GM18868 (cell line): ENCODE measurements around the gene IRF8.

Experiments used
- ATAC-seq: cut with Tn5 transposase; IDR thresholded peaks from one replicate; pipeline ENCODE4 v1.9.1; 2021; ENCODE audit warnings: mild to moderate bottlenecking, moderate library complexity; ENCODE audit not compliant: unreplicated experiment

The IRF8 gene

DNA sequence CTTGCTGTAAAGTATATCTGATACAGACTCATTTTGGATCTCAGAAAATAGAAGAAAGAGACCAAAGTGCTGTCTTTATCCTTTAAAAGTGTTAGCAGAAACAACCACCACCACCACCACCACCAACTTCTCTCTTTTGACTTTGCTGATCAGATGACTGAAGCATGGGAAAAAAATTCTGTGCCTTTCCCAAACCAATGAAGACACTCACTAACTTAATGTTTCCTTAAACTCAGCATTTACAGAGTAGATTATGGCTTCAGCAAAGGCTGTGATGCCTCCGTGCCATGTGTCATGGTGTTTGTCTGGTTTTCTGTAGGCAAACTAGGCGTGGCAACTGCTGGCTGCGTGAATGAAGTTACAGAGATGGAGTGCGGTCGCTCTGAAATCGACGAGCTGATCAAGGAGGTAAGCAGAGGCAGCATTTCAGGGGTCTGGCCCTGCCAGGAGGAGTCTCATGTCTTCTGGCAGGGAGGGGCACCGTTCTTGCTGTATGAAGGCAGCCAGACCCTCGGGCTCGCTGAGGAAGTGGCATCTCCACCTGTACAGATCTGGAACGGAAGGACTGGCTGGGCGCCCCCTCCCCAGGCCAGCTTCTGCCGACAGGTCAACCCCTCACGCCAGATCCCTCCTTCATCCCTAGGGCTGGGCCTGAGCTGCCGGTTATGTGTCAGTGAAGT is 12.4 kb downstream of the IRF8 start:
- ATAC-seq, result no peak

DNA sequence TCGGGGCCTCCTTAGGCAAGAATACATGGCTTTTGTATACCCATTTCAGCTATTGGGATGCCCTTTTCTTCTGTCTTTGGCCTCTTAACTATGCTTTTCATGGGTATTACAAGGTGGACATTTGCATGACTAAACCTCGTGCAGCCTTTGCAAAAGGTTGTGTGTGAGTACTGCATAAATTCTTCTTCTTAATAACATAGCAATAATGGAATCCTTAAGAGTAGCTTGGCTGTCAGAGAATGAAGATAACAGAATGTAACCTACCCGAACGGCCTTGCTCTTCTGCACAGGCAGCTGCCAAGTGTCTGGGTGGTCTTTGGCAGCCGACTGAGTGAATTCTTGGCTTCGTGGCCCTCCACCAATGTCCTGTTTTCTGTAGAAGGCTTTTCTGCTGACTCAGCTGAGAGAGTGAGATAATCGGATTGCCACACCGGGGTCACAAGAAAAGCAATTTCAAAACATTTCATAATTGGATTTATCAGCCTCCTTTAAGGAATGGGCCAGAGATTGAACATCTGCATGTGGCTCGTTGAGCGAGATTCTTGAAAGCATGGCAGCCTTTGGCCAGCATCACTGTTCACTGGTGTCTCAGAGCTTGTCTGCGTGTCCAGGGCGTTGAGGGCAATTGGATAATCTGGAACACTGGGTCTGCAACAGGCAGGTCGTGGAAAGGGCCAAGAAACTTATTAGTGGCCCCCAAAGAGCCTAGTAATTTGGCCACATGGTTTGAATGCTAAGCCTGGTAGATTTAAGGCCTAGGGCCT is 13.4 kb downstream of the IRF8 start:
- no peak for ATAC-seq

DNA sequence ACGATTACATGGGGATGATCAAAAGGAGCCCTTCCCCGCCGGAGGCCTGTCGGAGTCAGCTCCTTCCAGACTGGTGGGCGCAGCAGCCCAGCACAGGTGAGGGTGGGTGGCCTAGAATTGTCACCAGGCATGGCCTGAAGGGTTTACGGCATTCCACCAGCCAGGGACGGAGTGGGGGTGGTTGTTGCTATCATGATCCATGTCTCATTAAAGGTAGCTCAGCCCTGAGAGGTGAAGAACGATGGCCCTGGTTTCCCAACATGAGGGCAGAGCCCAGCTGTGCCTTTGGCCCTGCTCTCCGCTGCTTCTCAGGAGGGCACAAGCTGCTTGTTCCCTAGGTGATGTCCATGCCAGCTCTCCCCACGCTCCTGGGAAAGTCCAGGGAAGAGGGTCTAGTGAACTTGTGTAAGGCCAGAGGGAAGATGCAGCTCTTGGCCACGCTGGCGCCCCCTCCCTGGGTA is 14.2 kb downstream of the IRF8 start:
- ATAC-seq, result no peak

DNA sequence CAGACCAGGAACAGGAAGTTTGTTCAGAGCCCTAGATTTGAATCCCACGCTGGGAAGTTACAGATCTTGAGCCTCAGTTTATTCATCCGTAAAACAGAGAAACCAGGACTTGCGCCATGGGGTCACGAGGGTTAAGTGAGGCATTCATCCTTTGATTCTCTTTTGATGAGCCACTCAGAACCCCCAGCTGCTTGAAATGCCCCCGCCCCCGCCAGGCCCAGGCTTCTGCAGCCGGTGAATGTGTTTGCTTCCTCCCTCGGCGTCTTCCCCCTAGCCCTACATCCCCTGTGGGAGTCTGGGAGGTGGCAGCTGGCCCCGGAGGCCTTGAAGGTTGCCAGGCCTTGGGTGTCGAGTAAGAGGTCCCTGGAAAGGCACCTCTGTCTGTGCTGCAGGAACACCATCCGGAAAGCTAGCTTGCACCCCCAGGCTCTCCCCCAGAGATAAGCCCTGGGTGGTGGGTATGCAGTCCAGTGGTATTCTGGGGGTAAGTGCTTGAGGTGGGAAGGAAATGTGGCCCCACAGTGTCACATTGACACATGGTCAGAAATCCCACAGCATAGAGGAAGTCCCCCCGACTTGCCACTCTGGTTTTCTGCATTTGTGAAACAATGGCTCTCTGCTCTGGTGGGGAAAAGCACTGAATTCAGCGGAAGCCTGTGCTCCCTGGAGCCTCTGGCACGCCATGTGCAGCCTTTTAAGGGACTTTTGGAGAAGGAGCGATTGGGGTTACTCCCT is 14.9 kb downstream of the IRF8 start:
- no peak for ATAC-seq

DNA sequence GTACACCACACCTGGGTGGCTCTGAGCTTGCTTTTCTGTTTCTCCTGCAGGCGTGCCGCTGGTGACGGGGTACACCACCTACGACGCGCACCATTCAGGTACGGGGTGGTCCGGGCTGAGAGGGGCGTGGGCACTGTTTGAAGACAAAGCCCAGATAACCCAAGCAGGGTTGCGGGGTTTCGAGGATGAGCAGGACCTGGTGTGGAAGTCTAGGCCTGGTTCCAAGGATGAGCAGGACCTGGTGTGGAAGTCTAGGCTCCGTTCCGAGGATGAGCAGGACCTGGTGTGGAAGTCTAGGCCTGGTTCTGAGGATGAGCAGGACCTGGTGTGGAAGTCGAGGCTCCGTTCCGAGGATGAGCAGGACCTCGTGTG is 15.4 kb downstream of the IRF8 start:
- ATAC-seq, result no peak

DNA sequence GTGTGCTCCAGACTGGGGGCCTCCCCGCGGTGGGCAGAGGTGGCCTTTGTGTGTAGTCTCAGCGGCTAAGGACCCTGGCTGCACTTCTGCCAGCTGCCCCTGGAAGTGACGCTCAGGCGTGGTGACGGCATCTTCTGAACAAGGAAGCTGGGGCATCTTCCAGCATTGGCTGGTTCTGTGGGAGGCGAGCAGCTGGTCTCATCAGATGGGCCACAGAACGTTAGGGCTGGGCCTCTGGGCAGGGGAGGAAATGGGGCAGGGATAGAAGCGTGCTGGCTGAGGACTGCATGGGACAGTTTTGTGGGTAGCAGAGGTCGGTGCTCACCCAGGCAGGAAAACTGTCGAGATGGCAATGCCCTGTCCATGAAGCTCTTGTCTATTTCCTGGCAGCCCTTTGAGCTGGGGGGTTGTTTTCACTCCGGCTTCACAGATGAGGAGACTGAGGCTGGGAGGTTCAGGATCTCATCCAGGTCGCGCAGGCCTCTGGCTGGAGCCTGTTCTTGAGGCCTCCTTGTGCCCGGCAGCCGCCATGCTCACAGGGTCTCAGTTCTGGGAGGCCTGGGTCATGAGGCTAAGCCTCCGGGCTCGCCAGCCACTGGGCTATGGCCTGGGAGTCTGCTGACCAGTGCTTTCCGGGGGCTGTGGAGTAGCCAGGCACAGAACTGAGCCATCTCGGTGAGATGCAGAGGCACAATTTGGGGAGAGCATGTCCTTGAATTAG is 16.3 kb downstream of the IRF8 start:
- no peak for ATAC-seq

DNA sequence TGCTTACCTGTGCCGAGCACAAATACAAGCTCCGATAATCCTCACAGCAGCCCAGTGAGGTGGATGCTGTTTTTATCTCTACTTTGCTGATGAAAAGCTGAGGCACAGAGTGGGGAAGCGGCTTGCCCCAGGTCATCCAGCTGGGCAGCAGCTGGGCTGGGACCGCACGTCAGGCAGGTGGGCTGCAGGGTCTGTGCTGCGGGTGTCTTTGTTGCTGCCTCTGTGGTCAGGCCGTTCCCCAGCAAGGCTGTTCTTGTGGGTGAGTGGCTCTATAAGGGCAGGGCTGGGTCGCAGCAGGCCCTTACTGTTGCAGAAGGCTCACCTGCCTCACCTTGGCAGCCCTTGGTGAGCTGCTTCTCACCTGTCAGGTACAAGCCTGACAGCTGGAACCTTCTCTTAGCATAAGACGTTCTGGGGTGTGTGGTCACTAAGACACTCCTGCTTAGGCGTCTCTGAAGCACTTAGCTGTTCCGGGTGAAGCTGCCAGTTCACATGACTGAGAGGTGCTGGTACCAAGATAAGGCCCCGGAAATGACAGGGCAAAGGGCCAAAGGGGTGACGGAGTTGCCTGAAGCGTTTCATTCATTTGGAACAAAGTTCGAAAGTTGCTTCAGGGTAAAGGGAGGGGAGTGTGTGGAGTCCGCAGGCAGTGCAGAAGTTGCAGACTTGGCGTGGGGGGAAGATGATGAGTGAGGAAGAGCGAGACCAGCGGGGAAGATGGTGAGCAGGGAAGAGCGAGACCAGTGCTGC is 17.4 kb downstream of the IRF8 start:
- no peak for ATAC-seq

DNA sequence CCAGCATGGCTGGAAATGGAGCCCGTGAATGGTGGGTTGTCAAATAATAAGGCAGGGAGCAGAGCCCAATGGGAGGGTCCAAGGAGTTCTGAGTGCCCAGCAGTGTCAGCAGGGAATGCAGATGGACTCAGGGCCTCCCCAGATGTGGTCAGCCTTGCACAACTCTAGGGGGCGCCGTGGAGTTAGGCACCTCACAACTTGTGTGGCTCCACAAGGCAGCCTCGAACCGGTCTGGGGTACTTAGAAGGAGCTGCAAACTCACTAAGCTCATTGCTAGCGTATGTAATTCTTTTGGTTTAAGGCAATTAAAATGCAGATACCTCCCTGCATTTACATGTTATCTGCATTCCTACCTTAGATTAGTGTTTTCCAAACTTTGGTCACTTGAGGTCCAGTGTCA is 18.1 kb downstream of the IRF8 start:
- no peak for ATAC-seq

DNA sequence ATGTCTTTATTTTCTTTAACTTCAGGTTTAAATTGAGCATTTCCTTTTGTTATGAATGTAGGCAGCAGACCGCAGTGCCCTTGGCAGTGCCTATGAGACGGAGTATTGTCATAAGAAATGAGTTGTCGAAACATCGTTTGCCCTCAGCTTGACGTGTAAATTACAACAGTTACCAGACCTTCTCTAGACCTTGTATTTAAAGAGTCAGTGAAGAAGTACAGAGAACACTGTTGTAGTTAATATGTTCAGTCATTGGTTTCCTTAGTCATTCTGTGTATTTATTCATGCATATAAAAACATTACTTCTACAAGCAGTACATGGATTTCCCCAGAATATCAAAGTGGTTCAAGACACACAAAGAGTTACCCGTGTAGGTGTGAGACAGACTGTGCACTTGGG is 19.0 kb downstream of the IRF8 start:
- ATAC-seq, result peak; percentile 61

DNA sequence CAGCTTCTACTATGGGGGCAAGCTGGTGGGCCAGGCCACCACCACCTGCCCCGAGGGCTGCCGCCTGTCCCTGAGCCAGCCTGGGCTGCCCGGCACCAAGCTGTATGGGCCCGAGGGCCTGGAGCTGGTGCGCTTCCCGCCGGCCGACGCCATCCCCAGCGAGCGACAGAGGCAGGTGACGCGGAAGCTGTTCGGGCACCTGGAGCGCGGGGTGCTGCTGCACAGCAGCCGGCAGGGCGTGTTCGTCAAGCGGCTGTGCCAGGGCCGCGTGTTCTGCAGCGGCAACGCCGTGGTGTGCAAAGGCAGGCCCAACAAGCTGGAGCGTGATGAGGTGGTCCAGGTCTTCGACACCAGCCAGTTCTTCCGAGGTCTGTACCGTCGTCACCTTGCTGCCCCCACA is 19.5 kb downstream of the IRF8 start:
- no peak for ATAC-seq

DNA sequence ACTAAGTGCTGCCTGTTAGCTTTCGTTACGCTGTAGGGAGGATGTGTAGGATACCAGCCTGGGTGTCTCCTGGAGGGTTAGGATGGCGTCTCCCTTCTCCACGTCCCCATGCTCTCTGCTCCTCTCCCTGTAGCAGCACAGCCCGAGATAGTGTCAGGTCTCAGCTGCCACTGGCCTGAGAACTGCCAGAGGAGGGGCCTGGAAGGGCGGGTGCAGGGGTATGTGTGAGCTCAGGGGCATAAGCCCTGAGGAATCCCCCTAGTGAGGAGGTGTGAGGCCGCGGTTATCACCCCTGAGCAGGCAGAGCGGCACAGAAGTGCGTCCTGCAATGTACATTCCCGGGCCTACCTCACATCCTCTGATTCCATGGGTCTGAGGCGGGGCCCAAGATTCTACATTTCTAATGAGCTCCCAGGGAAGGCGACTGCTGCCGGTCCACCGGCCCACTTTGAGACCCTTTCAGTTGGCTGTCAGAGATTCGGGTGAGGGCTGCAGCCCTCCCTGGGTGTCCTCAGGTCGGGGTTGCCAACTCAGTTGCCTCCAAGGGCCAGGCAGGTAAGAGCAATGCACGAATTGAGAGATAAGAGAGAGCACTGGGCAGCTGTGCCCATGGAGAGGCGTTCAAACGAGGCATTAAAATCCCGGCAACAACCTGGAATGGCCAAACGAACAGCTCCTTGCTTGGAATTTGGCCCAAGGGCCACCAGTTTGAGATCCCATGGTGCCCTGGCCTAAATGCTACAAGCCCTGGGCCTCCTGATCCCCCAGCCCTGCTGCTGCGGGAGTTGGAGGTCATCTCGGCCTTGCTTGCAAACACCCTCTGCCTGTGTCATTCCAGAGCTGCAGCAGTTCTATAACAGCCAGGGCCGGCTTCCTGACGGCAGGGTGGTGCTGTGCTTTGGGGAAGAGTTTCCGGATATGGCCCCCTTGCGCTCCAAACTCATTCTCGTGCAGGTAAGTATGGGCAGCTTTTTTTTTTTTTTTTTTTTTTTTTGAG is 20.6 kb downstream of the IRF8 start:
- ATAC-seq, result no peak

DNA sequence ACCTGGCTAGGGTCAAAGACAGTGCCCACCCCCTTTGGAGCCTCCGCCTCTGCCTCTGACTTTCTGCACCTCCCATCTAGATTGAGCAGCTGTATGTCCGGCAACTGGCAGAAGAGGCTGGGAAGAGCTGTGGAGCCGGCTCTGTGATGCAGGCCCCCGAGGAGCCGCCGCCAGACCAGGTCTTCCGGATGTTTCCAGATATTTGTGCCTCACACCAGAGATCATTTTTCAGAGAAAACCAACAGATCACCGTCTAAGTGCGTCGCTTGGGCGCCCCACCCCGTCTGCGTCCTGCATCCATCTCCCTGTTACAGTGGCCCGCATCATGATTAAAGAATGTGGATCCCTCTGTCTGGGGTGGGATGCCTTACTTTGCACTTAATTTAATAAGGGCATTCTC is 22.1 kb downstream of the IRF8 start:
- no peak for ATAC-seq

DNA sequence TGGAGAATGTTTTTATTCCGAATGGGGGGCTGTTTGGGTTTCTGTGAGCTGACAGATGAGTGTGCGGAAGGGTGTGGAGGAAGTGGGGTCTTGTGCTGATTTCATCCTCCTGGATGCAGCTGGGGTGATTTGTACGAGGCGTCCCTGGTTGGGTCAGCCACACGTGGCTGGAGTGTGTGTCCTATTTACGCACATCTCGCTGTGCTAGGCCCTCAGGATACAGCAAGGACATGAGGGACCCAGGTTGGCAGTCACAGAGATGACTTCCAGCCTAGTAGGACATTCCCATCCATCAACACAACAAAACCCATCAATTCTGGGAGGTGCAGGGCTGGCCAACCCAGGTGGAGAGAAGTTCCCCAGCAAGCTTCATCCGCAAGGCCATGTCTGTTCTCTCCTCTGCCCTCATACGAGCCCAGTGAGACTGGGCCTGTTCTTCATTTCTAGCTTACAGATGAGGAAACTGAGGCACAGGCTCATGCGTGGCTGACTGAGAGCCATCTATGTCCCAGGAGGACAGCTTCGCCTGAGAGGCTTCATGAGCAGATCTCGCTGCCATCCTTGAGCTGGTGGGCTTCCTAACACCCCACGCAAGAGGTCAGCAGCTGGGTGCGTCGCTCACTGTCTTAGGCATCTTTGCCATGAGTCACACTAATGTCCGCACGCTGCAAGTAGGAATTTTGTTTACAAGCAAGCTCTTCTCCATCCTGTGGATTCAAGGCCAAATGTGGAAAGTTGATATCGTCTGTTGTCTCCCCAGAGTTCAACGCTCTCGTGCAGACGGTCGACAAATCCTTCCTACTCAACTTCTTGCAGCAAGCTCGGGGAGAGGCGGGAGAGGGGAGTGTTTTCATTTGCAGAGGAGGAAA is 24.4 kb downstream of the IRF8 start:
- no peak for ATAC-seq

DNA sequence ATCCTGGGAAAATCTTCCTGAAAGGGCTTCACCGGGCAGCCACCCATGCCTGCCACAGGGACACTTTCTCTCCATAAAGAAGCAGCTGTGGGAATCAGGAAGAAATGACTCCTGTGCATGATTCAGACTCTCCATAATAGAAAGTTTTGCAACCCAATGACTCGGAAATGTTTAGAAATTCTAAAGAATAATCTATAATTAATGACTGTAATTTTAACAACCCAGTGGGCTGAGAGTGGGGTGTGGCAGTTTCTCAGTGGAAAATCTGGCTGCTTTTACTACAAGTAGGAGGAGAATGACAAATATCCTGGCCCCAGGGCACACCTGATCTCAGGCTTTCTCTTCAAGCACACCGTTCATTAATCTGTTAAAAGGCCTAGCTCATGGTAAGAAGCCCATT is 25.7 kb downstream of the IRF8 start:
- ATAC-seq, result no peak

DNA sequence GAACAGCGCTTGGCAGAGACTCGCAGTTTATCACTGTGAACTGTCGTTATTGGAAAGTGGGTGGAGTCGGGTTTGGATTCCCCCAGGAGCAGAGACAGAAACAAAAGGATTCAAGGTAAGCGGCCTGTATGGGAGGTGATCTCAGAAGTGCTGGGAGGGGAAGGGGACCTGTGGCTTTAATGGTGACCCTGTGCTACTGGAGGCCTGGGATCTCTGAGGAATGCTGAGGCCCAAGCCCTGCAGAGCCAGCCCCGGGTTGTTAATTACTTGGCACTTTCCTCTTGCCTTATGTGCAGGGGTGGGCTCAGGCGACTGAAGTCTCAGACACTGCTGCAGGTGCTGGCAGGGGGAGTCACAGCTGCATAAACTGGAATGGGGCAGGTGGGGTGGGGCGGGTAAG is 27.4 kb downstream of the IRF8 start:
- ATAC-seq, result no peak

DNA sequence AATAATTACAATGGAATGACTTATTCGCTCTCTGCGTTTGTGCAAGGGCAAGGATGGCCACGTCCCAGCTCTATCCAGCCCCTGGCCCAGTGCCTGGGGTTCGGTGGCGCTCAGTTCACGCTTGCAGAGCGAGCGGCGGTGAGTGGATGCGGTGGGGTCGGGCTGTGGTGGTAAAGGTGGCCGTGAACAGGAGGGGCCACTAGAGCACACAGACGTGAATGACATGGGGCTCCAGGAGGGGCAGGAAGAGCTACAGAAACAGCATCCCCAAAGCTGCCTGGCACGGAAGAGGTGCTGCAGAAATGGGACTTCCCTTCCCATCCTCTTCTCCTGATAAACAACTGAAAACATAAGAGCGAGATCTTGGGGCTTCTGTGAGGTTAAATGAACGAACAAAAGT is 28.4 kb downstream of the IRF8 start:
- ATAC-seq, result no peak

DNA sequence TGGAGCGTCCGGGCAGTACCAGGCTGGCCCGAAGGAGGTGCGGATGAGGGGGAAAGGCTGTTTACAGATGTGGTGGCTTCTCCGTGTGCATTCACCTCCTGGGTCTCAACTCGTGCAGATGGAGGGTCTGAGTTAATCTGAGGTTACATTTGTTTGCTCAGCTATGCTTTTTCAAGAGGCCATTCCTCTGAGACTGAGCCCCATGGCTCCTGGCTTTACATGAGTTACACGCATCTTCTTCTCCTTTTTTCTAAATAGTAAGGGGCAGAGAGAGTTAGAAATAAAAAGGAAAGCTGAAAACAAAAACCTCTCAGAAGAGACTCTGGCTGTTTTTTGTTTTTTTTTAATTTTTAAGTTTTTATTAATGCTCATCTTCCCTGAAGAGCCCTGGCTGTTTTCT is 29.0 kb downstream of the IRF8 start:
- ATAC-seq, result no peak

DNA sequence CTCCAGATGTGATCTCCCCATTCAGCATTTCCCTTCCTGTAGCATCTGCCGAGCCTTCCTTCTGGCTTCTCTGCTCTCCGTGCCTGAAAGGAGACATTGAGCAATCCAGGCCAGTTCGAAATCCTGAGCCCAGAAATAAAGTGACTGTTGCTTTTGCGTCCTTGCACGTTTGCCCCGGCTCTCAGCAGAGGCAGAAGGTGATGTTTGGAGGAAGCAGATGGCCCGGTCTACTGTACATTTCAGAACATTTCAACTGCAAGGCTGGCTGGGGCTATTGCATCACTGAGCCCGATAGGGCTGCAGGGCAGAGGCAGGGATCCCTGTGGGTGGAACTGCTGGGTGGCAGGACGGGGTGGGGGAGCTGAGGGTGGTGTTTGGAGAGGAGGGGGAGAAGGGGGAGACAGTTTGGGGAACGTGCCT is 29.4 kb downstream of the IRF8 start:
- no peak for ATAC-seq
